ENCODE results near the gene NSD2.

The NSD2 gene

DNA sequence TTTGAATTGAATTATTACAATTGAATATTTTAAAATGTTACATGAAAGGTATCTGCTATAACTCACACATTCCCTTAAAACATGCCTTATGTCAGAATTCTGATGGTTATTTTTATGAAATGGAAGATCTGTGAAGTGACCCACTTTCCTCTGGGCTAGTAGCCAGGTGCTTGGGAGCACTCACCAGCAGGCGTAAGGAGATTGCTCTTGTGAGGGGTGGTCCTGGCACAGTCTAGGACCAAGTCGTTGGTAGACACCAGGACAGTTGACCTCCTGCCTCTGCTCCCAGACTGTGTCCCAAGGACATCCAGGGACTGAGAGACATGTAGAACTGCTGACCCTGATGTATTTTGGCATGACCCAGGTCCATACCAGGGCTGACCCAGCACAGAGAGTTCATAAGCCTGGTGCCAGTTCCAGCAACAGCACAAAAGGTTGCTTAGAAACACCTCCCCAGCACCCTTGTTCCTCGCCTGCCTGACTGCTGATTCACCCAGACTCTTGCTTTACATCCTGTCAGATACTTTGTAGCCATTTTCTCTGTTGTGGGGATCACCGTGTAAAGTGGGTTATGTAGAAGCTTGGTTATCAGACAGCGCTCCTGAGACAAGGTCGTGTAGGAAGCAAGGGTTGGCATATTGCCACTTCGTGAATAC, 89.1 kb downstream of the NSD2 start:
- H3K4me3 ChIP-seq (ENCODE audit: low read depth, low read length), result no peak overlapping the region
- no peak for DNase-seq (ENCODE audit: low read depth)

DNA sequence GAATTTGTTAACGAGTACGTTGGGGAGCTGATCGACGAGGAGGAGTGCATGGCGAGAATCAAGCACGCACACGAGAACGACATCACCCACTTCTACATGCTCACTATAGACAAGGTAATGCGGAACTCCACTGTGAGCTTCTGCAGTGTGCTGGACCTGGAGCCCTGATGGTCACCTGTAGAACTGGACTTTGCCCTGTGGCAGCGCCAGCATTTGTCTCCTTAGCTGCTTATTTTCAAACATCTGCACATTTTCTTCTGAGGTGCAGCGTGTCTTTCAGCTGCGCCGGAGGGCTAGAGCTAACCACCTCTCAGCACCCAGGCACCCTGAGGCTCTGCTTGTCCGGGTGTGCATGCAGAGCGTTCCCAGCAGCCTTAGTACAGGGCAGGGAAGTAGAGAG, 89.8 kb downstream of the NSD2 start:
- DNase-seq (ENCODE audit: low read depth), result no peak
- H3K4me3 ChIP-seq (ENCODE audit: low read depth, low read length), result no peak overlapping the region

DNA sequence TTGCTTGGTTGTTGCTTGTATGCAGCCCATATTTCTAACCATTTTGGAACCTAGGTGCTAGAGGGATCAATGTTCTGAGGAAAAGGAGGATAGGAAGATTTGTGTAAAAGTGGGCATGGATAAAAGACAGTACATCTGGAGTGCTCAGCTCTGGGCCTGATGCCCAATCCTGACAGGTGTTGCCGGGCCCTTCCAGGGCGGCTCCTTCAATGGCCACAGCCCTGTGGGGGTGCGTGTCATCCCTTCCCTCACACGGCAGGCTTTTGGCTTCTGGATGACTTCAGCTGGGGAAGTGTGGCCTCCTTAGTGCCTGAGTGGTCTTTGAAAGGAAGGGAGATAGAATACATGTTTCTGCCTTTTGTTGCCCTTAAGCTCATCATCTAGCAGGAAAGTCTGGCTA, 90.4 kb downstream of the NSD2 start:
- no peak for DNase-seq (ENCODE audit: low read depth)
- no peak overlapping the region for H3K4me3 ChIP-seq (ENCODE audit: low read depth, low read length)

DNA sequence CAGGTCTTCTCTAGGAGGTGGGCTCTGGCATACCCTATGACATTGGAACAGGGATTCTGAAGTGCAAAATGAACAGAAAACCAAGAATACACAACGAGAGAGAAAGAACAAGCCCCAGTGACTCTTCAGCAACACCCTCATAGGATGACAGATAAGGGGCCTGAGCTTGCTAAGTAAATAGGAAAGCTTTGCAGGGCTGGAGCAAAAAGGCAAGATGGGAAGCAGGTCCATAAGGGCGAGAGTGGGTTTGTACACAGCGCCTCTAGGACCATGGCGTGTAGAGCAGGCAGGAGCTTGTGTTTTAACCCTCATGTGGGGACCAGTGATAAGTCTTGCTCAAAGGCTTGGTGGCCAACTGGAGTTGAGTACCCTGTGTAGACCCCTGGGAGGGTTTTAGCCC, 91.8 kb downstream of the NSD2 start:
- DNase-seq (ENCODE audit: low read depth), result no peak
- H3K4me3 ChIP-seq (ENCODE audit: low read depth, low read length), result no peak overlapping the region

DNA sequence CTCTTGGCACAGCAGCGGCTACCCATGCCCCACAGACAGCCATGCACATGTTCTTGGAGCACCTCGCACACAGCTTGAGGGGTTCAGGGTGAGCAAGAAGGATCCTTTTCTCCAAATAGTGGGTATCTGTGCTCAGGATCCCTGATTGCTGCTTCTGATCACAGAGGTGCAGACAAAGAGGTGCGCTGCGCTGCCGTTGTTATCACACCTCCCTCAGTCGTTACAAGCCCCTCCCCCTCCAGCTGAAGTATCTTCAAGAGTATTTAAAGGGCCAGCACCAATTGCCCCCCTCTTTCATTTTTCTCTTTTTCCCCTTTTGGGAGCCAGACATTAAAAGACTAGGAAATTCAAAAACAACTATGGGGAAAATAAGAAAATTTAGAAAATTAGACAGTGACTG, 93.2 kb downstream of the NSD2 start:
- no peak overlapping the region for H3K4me3 ChIP-seq (ENCODE audit: low read depth, low read length)
- no peak for DNase-seq (ENCODE audit: low read depth)

DNA sequence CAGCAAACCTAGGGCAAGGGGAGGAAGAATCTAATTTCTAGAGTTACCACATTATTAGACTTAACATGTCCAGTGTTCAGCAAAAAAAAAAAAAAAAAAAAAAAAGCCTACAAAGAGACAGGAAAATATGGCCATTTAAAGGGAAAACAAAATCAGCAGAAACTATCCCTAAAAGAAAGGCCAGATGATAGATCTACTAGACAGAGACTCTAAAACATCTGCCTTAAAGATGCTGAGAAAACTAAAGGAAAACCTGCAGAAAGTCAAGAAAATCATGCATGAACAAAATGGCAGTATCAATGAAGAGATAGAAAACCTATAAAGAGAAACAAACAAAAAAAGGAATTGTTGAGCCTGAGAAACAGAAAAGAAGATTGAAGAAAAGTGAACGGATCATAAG, 93.8 kb downstream of the NSD2 start:
- no peak for DNase-seq (ENCODE audit: low read depth)
- no peak overlapping the region for H3K4me3 ChIP-seq (ENCODE audit: low read depth, low read length)

DNA sequence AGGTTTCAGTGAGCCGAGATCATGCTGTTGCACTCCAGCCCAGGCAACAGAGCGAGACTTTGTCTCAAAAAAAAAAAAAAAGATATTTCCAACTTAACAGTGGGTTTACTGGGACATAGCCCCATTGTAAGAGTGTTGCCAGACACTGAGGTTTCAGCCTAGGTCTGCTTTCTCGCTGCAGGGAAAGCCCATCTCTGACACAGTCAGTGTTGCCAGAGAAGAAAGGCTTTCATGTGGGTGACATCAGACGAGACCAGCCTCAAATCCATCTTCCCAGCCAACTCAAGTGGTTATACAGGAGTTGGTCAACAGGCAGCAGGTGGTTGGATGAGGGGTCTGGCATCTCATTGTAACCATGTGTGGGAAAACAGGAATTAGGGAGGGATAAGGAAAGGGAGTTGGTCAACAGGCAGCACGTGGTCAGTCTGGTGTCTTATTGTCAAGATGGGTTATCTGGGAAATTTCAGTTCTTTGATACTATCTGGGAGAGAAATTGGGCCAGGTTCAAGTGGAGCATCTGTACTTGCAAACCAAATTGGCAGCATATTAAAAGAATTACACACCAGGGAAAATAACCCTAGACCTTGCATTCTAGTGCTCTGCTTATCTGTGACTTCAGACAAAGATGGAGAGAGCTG, 96.4 kb downstream of the NSD2 start:
- no peak overlapping the region for H3K4me3 ChIP-seq (ENCODE audit: low read depth, low read length)
- no peak for DNase-seq (ENCODE audit: low read depth)

DNA sequence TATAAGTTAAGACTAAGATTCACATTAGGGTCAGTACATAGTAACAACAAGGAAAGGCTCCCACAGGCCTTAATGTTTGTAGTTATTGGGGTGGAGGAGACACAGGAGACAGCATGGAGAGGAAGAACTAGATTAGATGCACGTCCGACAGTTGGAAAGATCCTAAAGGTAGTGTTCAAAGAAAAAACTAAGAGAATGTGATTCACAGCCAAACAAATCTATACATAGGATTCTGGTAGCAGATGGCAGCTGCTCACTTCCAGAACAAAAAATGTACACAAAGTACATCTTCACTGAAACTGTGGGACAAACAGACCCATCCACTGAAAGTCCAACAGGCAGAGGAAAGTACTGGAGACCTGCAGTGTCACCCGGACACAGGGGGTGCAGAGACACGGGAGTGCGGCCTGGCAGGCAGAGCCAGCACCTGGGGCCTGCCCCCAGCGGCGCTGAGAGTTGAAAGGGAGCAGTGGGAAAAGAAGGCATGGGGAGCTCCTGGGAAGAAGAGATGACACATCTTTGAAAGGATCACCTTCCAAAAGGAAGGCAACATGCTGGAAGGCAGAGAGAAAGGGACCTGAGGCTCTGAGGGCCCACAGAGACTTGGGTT, 97.6 kb downstream of the NSD2 start:
- no peak for DNase-seq (ENCODE audit: low read depth)
- no peak overlapping the region for H3K4me3 ChIP-seq (ENCODE audit: low read depth, low read length)

DNA sequence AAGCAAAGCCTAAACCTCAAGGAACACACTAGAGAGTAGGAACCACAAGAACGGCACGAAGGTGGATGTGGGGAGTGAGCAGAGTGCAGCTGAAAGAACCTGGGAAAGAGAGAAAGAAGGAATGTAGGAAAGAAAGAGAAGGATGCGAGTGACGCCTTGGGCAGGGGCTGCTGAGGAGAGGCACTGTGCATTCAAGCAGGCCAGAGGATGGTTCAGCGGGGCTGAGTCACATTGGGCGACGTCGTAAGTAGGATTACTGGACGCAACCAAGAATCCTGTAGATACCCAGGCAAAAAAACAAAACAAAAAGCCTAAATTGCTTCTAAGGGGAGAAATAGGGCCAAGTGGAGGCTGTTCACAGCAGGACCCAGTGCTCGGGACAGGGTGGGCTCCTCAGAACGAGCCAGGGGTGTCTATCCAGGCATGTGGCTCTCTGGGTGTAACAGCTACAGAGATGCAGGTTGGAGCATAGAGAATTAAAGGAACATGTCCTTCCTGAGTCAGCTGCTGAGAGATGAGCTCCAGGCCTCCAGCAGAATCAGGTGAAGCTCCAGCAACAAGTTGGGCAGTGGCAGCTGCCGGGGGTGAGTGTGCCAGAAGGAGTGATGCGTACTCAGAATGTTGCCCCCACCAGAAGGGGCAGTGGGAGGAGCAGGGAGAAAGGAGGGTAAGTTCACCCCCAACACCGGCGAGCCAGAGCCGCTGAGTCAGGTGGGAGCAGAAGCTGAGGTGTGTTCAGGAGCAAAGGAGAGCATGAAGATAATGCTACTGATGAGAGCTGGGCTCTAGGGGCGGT, 98.9 kb downstream of the NSD2 start:
- H3K4me3 ChIP-seq (ENCODE audit: low read depth, low read length), result no peak overlapping the region
- DNase-seq (ENCODE audit: low read depth), result no peak

DNA sequence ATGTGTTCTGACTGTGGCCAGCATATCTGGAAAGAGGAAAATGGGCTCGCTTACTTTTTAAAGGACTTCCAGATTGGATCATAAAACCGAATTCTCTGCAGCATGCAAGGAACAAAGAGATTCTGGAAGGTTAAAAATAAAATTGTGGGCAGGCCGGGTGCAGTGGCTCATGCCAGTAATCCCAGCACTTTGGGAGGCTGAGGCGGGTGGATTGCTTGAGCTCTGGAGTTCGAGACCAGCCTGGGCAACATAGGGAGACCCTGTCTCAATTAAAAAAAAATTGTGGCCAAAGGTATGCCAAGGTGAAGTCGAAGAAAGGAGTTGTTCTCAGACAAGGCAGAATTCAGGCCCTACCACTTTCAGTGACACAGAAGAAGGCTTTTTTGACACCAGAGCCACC, 99.7 kb downstream of the NSD2 start:
- H3K4me3 ChIP-seq (ENCODE audit: low read depth, low read length), result no peak overlapping the region
- DNase-seq (ENCODE audit: low read depth), result no peak

DNA sequence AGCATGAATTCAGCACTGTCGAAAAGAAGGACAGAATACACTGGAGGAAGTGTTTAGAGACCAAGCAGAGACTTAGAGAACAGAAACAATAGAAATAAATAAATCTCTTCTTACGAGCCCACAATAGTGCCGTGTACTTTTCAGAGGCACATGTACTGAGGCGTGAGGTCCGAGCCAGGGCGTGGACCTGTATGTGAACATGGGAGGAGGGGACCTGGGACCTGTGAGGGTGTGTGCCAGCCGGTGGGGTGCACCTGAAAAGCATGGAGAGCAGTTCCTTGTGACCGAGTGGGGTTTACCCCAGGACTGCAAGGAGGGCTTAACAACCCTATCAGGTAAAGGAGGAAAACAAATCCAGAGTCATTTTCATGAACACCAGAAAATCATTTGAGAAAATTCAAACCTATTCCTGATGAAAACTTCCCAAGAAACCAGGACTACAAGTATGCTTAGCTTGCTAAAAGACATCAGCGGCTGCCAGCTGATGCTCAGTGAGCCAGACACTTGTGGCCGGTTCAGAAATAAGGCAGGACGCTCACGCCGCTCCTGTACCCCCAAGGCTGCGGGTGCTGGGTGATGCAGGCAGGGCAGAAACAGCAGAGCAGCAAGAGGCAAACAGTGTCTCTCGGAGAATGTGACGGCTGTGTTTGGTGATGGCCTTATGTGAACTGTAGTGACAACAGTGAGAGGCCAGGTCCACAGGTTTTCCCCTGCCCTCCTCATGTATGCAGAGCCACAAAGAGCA, 100.4 kb downstream of the NSD2 start:
- no peak for DNase-seq (ENCODE audit: low read depth)
- H3K4me3 ChIP-seq (ENCODE audit: low read depth, low read length), result no peak overlapping the region

DNA sequence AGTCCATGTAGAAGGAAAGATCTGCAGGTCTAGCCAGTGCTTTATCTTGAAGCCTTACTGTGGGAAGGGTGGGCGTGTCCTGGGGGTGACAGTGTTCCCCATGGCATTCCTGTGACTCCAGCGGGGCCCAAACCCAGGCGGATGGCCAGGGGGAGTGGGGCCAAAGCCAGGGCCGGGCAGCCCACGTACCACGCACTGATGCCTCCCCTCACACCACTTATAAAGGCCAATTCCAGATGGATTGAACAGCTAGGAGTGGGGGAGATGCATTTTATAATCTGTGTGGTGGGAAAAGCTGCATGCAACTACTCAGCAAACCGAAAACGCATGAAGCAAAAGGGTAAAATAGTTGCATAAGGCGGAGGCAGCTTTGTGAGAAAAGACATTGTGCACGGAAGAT, 101.2 kb downstream of the NSD2 start:
- no peak for DNase-seq (ENCODE audit: low read depth)
- H3K4me3 ChIP-seq (ENCODE audit: low read depth, low read length), result no peak overlapping the region

DNA sequence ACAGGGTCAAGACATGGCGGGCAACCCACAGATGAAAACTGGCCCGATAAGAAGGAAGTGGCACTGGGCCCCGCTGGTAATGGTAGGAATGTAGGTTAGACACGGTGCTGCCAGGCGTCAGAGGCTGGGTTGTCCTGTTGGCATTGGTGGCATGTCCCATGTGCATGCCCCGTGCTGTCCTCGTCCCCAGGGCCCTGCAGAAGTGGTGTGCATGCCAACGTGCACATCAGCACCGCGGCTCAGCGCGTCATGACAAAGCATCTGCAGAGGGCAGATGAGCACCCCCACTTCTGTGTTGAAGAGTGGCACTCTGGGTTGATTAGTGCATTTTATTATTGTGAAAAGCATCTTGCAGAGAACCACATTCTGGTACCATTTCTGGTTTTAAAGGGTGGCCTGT, 102.0 kb downstream of the NSD2 start:
- no peak for DNase-seq (ENCODE audit: low read depth)
- H3K4me3 ChIP-seq (ENCODE audit: low read depth, low read length), result no peak overlapping the region

DNA sequence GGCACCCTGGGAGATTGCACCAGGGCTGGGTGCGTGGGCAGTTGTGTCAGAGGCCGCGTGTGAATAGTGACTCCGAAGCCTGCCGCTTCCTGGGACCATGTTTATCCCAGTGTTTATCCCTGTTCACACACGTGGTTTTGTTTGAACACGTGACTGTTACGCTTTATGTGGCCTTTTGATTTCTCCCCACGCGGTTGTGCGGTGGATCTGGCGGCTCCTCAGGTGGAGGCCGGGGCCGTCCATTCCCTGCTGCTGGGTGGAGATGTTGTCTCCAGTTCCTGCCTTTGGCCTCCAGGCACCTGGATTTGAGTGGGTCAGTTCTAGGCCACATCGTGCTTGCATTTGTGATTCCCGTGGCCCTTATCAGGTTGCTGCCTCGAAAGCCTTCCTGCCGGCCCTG, 102.5 kb downstream of the NSD2 start:
- no peak overlapping the region for H3K4me3 ChIP-seq (ENCODE audit: low read depth, low read length)
- no peak for DNase-seq (ENCODE audit: low read depth)

DNA sequence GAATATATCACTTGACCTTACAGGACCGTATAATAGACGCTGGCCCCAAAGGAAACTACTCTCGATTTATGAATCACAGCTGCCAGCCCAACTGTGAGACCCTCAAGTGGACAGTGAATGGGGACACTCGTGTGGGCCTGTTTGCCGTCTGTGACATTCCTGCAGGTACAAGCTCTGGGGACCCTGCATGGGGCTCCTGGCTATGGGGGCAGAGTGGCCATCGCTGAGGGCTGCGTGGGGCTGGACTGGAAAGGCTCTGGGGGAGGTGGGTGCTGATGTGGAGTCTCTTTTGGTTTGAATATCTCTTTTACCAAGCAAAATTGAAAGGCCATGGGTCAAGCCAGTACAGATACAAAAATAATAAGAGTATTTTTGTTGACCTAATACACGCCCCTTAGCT, 103.6 kb downstream of the NSD2 start:
- H3K4me3 ChIP-seq (ENCODE audit: low read depth, low read length), result no peak overlapping the region
- no peak for DNase-seq (ENCODE audit: low read depth)

DNA sequence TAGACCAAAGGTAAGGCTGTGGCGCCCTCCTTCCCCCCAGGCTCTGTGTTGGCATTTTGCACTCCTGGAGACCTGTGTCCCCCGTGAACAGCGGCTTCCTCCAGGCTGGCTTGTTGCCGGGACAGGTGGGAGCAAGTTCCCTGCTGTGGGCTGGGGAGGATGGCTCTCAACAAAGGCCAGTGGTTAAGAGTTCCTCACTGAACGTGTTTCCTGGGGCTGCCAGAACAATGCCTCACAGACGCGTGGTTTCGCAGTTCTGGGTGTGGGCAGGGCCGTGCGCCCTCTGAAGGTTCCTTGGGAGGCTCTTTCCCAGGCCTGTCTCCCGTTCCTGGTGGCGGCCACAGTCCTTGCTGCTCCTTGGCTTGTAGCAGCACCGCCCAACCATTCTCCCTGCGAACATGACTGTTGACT, 104.2 kb downstream of the NSD2 start:
- H3K4me3 ChIP-seq (ENCODE audit: low read depth, low read length), result no peak overlapping the region
- no peak for DNase-seq (ENCODE audit: low read depth)

DNA sequence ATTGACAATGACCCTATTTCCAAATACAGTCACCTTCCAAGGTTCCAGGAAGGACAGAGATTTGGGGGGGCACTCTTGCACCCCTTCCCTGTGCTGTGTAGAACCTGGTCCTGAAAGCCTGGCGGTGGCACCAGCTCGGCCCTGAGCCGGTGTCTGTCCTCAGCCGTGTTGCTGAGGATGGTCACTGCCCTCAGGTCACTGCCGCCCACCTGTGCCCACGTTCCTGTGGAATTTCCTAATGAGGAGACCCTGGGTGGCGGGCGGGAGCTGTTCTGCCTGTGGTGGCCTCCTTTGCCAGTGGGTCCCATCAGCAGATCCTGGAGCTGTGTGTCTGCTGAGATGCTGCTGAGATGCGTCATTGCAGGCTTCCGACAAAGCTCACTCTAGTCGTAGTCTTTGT, 104.7 kb downstream of the NSD2 start:
- DNase-seq (ENCODE audit: low read depth), result no peak
- no peak overlapping the region for H3K4me3 ChIP-seq (ENCODE audit: low read depth, low read length)

DNA sequence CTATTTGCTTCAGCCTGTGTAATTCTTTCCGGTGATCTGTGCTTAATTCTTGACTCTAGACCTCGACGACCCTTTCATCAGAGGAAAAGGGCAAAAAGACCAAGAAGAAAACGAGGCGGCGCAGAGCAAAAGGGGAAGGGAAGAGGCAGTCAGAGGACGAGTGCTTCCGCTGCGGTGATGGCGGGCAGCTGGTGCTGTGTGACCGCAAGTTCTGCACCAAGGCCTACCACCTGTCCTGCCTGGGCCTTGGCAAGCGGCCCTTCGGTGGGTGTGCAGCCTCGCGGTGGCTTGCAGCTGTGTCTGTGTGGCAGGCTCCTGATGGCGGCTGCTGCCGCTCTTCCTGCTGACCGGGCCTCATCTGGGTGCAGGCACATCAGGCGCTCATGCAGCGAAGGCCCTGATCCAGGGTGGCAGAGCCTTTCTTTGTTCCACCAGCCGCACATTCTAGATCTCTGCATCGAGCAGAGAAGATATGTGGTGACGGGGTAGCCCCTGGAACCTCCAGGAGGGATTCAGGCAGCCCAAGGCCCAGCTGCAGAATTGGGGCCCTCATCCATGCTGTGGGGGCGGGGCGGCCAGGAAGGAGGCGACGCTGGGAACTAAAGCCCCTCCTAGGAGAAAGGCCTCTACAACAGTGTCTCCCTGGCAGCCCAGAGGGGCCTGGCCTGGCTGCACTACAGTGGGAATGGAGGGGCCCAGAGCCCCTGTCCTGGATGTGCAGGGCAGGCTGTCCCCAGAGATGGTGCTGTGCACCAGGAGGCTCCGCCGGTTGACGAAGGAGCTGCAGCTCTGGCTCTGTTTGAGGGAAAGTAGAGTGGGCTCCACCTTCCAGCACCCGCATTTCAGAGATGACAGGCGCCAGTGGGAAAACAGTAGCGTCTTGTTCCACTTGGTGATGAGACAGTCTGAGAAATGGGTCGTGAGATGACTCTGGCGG, 105.5 kb downstream of the NSD2 start:
- no peak for DNase-seq (ENCODE audit: low read depth)
- H3K4me3 ChIP-seq (ENCODE audit: low read depth, low read length), result no peak overlapping the region

DNA sequence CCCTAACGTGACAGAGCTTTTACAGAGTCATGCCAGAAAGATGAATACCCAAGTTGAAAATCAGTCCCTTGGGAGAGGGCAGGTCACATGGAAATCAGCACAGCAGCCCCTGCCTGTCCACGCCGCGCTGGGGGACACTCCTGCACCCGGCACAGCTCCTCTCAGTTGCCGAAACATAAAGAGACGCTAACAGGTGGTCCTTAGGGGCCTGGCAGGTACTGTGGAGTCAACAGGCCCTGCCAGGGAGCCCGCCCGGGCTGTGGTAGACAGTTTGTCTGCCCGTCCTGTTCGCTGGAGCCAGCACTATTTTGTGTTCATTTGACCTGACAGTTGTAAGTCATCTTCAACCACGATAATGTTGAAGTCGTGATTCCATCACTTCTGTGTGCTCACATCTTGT, 107.0 kb downstream of the NSD2 start:
- no peak overlapping the region for H3K4me3 ChIP-seq (ENCODE audit: low read depth, low read length)
- no peak for DNase-seq (ENCODE audit: low read depth)

All from skeletal muscle cell (primary cell).